ENCODE measurements around the gene STK32C.

DNA sequence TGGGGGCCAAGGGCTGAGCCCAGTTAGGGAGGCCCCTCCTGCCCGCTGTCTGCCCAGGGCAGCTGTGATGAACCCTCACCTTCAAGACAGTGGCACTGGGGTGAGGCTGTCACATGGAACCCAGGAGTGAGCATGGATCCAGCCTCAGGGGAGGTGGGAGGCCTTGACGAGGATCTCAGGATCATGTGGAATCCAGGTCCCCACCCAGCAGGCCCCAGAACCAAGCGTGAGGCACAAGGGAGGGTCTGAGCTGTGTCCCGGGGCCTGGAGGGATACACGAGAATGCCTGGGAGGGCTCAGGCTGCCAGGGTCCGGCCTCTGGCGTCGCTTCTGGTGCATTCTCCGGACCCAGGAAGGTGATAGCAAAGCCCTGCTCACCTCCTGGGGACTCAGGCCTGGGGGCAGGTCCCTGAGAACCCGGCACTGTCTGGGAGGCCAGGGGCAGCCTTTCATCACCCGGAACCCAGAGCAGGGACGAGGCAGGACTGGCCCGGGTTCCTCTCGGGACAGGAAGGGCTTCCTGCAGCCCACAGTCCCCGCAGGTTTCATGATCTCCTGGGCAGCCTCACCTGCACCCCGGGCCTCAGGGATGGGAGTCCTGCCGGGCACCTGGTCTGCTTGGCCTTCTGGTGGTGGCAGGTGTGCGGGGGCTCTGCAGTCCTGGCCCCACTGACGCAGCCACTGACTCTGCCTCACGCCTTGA is 103.5 kb downstream of the STK32C start:
- TF ChIP-seq RAD21 (IDR thresholded peaks at IDR 0.05; ENCODE audit: low read length), result no peak
- no peak for TF ChIP-seq BHLHE40 (IDR thresholded peaks at IDR 0.05; ENCODE audit: low read depth, low read length)
- TF ChIP-seq POLR2A (IDR thresholded peaks at IDR 0.05; ENCODE audit: low read depth, low read length), result no peak
- TF ChIP-seq, protein P1, sequence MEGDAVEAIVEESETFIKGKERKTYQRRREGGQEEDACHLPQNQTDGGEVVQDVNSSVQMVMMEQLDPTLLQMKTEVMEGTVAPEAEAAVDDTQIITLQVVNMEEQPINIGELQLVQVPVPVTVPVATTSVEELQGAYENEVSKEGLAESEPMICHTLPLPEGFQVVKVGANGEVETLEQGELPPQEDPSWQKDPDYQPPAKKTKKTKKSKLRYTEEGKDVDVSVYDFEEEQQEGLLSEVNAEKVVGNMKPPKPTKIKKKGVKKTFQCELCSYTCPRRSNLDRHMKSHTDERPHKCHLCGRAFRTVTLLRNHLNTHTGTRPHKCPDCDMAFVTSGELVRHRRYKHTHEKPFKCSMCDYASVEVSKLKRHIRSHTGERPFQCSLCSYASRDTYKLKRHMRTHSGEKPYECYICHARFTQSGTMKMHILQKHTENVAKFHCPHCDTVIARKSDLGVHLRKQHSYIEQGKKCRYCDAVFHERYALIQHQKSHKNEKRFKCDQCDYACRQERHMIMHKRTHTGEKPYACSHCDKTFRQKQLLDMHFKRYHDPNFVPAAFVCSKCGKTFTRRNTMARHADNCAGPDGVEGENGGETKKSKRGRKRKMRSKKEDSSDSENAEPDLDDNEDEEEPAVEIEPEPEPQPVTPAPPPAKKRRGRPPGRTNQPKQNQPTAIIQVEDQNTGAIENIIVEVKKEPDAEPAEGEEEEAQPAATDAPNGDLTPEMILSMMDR (conservative IDR thresholded peaks at IDR 0.05; ENCODE audit: low read depth, low read length), result no peak
